IMR-90 (cell line): ENCODE results near the gene FAF1. TPM values are rescaled to one million over a fixed set of nuclear protein-coding genes. Genes with fewer than 3 reads are reported as not detected.
"Not testable (repeated sequence)": the region's sequence is repeated elsewhere in the genome, so short reads cannot be mapped to it uniquely, and the experiment has no call there.

Source experiments
- ATAC-seq: fragments of 200-7000 bp; cut with Tn5 transposase; 2 replicates; pipeline ENCODE4 v1.9.1; 2020; ENCODE audit warnings: low read depth, mild to moderate bottlenecking, moderate library complexity
- BruUV-seq: library from RNA; stranded (reverse); fragments of 400-500 nt; replicated peaks from 2 replicates; lab custom pipeline; 2021; lab: Mats Ljungman, UMichigan
- CTCF ChIA-PET: fragments of 300-600 bp; formaldehyde crosslinking; extraction: SDS; loops from one replicate; lab custom pipeline; 2021; ENCODE audit warnings: antibody characterized with exemption; lab: Yijun Ruan, JAX
- POLR2A ChIA-PET: fragments of 300-600 bp; sonication (Branson Sonifier 250); formaldehyde crosslinking; loops from one replicate; lab custom pipeline; 2022; ENCODE audit warnings: antibody characterized with exemption; ENCODE audit not compliant: unreplicated experiment; lab: Charles Lee
- DNase-seq: peaks from one replicate; pipeline ENCODE4 v3.0.0; 2013
- H2AFZ ChIP-seq: replicated peaks from 2 replicates; pipeline ENCODE3; 2013; ENCODE audit warnings: low read length, mild to moderate bottlenecking; ENCODE audit not compliant: poor library complexity
- H2AK5ac ChIP-seq: 2 replicates; pipeline ENCODE4 v1.6.1; 2013; ENCODE audit warnings: low read depth, low read length, inconsistent platforms
- H2AK9ac ChIP-seq: replicated peaks from 2 replicates; pipeline ENCODE3; 2013; ENCODE audit warnings: mild to moderate bottlenecking, low read depth, low read length, moderate library complexity; ENCODE audit not compliant: poor library complexity
- H2BK120ac ChIP-seq: 2 replicates; pipeline ENCODE4 v1.6.1; 2013; ENCODE audit warnings: low read depth, low read length, inconsistent platforms
- H2BK15ac ChIP-seq: 3 replicates; pipeline ENCODE4 v1.6.1; 2013; ENCODE audit warnings: low read depth, low read length, inconsistent platforms
- H2BK20ac ChIP-seq: 2 replicates; pipeline ENCODE4 v1.6.1; 2013; ENCODE audit warnings: low read depth, mild to moderate bottlenecking, inconsistent platforms, low read length, moderate library complexity
- H2BK5ac ChIP-seq: 2 replicates; pipeline ENCODE4 v1.6.1; 2013; ENCODE audit warnings: mild to moderate bottlenecking, low read depth, low read length, inconsistent platforms; ENCODE audit not compliant: poor library complexity, severe bottlenecking
- H3K14ac ChIP-seq: replicated peaks from 2 replicates; pipeline ENCODE4 v1.6.1; 2013; ENCODE audit warnings: low read depth, low read length, inconsistent platforms
- H3K18ac ChIP-seq: 2 replicates; pipeline ENCODE4 v1.6.1; 2013; ENCODE audit warnings: low read depth, low read length, control low read depth
- H3K23ac ChIP-seq: 2 replicates; pipeline ENCODE4 v1.6.1; 2013; ENCODE audit warnings: low read depth, low read length, inconsistent platforms
- H3K27ac ChIP-seq: 2 replicates; pipeline ENCODE4 v1.5.1; 2013; ENCODE audit warnings: mild to moderate bottlenecking, control low read depth, low read length; ENCODE audit not compliant: insufficient read depth
- H3K27me3 ChIP-seq: 2 replicates; pipeline ENCODE4 v1.6.1; 2013; ENCODE audit warnings: low read length; ENCODE audit not compliant: control insufficient read depth, insufficient read depth
- H3K36me3 ChIP-seq: 2 replicates; pipeline ENCODE4 v1.6.1; 2013; ENCODE audit warnings: low read length, mixed read lengths; ENCODE audit not compliant: control insufficient read depth, insufficient read depth
- H3K4ac ChIP-seq: 2 replicates; pipeline ENCODE4 v1.6.1; 2013; ENCODE audit warnings: low read depth, low read length, inconsistent platforms
- H3K4me1 ChIP-seq: 2 replicates; pipeline ENCODE4 v1.6.1; 2013; ENCODE audit warnings: low read length, mixed read lengths; ENCODE audit not compliant: control insufficient read depth, insufficient read depth
- H3K4me2 ChIP-seq: 2 replicates; pipeline ENCODE4 v1.6.1; 2013; ENCODE audit warnings: low read depth, mild to moderate bottlenecking, control low read depth, low read length, moderate library complexity
- H3K4me3 ChIP-seq: 2 replicates; pipeline ENCODE4 v1.5.1; 2013; ENCODE audit warnings: low read depth, mild to moderate bottlenecking, control low read depth, low read length, moderate library complexity; ENCODE audit not compliant: insufficient read depth
- H3K56ac ChIP-seq: 2 replicates; pipeline ENCODE4 v1.6.1; 2013; ENCODE audit warnings: low read length, inconsistent platforms; ENCODE audit not compliant: insufficient read depth; ENCODE audit errors: extremely low read depth
- H3K79me1 ChIP-seq, 2 experiments: 2 replicates each; pipeline ENCODE4 v1.6.1; 2013; ENCODE audit warnings: low read length in 2 of 2, inconsistent platforms in 1 of 2, low read depth in 1 of 2
- H3K9ac ChIP-seq: 2 replicates; pipeline ENCODE4 v1.6.1; 2013; ENCODE audit warnings: low read depth, low read length, control low read depth
- H3K9me1 ChIP-seq: 2 replicates; pipeline ENCODE4 v1.6.1; 2013; ENCODE audit warnings: low read length, inconsistent platforms; ENCODE audit not compliant: insufficient read depth
- H3K9me3 ChIP-seq: 2 replicates; pipeline ENCODE4 v1.6.1; 2013; ENCODE audit warnings: low read length; ENCODE audit not compliant: control insufficient read depth, insufficient read depth
- H4K20me1 ChIP-seq: 2 replicates; pipeline ENCODE4 v1.6.1; 2013; ENCODE audit warnings: low read length, inconsistent platforms; ENCODE audit not compliant: insufficient read depth
- H4K5ac ChIP-seq: 2 replicates; pipeline ENCODE4 v1.6.1; 2013; ENCODE audit warnings: mild to moderate bottlenecking, low read depth, low read length, control low read depth
- H4K8ac ChIP-seq, 2 experiments: 2 replicates each; pipeline ENCODE4 v1.6.1; 2013; ENCODE audit warnings: low read depth in 2 of 2, low read length in 2 of 2, control low read depth in 1 of 2, inconsistent platforms in 1 of 2
- H4K91ac ChIP-seq: 2 replicates; pipeline ENCODE4 v1.6.1; 2013; ENCODE audit warnings: low read depth, low read length, inconsistent platforms; ENCODE audit not compliant: insufficient read depth
- WGBS, 2 experiments: methylation state at CpG; one replicate each; pipeline versions ENCODE4 v1.1.5 to v1.1.7; 2013; ENCODE audit warnings: missing lambda C conversion rate in 2 of 2; ENCODE audit not compliant: insufficient read length in 1 of 2; ENCODE audit errors: extremely low coverage in 2 of 2; 5-methylcytosine and 5-hydroxymethylcytosine counted together
- dilution Hi-C: fragments of 300-500 bp; cut with HindIII; formaldehyde crosslinking; loops from one replicate; pipeline ENCODE4 v1.14.3; 2018; ENCODE audit warnings: low sequenced_read_pairs; ENCODE audit not compliant: unreplicated experiment
- in situ Hi-C: fragments of 300-500 bp; cut with MboI; formaldehyde crosslinking; loops from 3 replicates; pipeline ENCODE4 v1.14.3; 2019; ENCODE audit warnings: low sequenced_read_pairs, inconsistent platforms, mixed read lengths
- intact Hi-C: fragments of 100-400 bp; cut with micrococcal nuclease; formaldehyde crosslinking; loops from 2 replicates; pipeline ENCODE4 v1.10.0; 2022
- polyA plus RNA-seq, 3 experiments: library from polyadenylated mRNA; depleted of rRNA; stranded (reverse); fragments of >200 nt; gene quantifications; 2 replicates each; pipeline ENCODE4 v1.2.3, GENCODE V29; 2012; ENCODE audit warnings: low replicate concordance in 1 of 3
- total RNA-seq: library from RNA; depleted of rRNA; stranded (reverse); fragments of >200 nt; gene quantifications from 2 replicates; pipeline ENCODE4 v1.2.3, GENCODE V29; 2012

FAF1 gene
- total and polyA plus RNA-seq, 2 of the 4 experiments (the other 2 are of a cell fraction), result 18.8 to 72.9 TPM

DNA sequence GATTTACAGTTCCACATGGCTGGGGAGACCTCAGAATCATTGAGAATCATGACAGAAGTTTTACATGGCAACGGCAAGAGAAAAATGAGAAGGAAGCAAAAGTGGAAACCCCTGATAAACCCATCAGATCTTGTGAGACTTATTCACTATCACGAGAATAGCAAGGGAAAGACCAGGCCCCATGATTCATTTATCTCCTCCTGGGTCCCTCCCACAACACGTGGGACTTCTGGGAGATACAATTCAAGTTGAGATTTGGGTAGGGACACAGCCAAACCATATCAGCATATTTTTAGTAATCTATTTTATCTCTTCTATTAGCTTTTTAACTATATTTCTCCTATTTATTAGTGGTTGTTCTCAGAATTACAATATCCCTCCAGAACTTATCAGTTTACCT is 26.3 kb downstream of the FAF1 start:
- H3K4me3 ChIP-seq, H3K4me2 ChIP-seq, H2BK5ac ChIP-seq, H2AK5ac ChIP-seq, H3K18ac ChIP-seq, H3K9me3 ChIP-seq, dilution Hi-C loops, H3K36me3 ChIP-seq, H3K4ac ChIP-seq, H4K5ac ChIP-seq, H2AFZ ChIP-seq, H3K4me1 ChIP-seq, intact Hi-C loops, H3K14ac ChIP-seq, BruUV-seq, DNase-seq, ATAC-seq, CTCF ChIA-PET, in situ Hi-C loops, POLR2A ChIA-PET, H3K27ac ChIP-seq, H3K56ac ChIP-seq, H4K91ac ChIP-seq, H4K20me1 ChIP-seq, H2BK15ac ChIP-seq, H3K23ac ChIP-seq, H4K8ac ChIP-seq, H3K27me3 ChIP-seq, H2AK9ac ChIP-seq, H2BK120ac ChIP-seq, H3K9ac ChIP-seq, H3K9me1 ChIP-seq, H2BK20ac ChIP-seq: not testable (repeated sequence)
- H3K79me1 ChIP-seq, result peaks cover 13 to 22% of the 10 kb centered on the region in 2 experiments
- WGBS, 2 experiments, result no CpG with 5 or more reads among the region's 3 CpGs

DNA sequence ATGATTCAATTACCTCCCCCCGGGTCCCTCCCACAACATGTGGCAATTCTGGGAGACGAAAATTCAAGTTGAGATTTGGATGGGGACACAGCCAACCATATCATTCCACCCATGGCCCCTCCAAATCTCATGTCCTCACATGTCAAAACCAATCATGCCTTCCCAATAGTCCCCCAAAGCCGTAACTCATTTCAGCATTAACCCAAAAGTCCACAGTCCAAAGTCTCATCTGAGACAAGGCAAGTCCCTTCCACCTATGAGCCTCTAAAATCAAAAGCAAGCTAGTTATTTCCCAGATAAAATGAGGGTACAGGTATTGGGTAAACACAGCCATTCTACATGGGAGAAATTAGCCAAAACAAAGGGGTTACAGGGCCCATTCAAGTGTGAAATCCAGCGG is 28.0 kb downstream of the FAF1 start:
- H4K5ac ChIP-seq, POLR2A ChIA-PET: not testable (repeated sequence)
- 100% methylated on average over 1 of the region's 4 CpGs; no CpG with 5 or more reads in 1 of the 2 experiments for WGBS, 2 experiments

More for the DNA sequence above, 28.0 kb downstream of the FAF1 start:
- H3K14ac ChIP-seq, BruUV-seq, H2AK5ac ChIP-seq, H2BK120ac ChIP-seq, H3K9me1 ChIP-seq, H3K9ac ChIP-seq, H3K23ac ChIP-seq, H3K27ac ChIP-seq, H4K20me1 ChIP-seq, CTCF ChIA-PET, H3K27me3 ChIP-seq, H2BK15ac ChIP-seq, H3K36me3 ChIP-seq, H2AFZ ChIP-seq, H3K4me1 ChIP-seq, H3K56ac ChIP-seq, H3K4me3 ChIP-seq, intact Hi-C loops, H2BK20ac ChIP-seq, H4K91ac ChIP-seq, H3K4ac ChIP-seq, in situ Hi-C loops, H2BK5ac ChIP-seq, H4K8ac ChIP-seq, ATAC-seq, H2AK9ac ChIP-seq, dilution Hi-C loops, DNase-seq, H3K18ac ChIP-seq, H3K4me2 ChIP-seq, H3K9me3 ChIP-seq: not testable (repeated sequence)
- peaks cover 12 to 24% of the 10 kb centered on the region in 2 experiments for H3K79me1 ChIP-seq
